WTC11 (cell line): ENCODE results near the gene IDH3A. TPM values are rescaled to one million over a fixed set of nuclear protein-coding genes. Genes with fewer than 3 reads are reported as not detected.

ENCODE experiments used
- ATAC-seq: fragments of 200-7000 bp; cut with Tn5 transposase; 2 replicates; pipeline ENCODE4 v1.10.0; 2021; ENCODE audit warnings: mild to moderate bottlenecking, moderate library complexity
- CTCF ChIA-PET: fragments of 300-600 bp; sonication (Branson Sonifier 250); formaldehyde crosslinking; loops from one replicate; lab custom pipeline; 2021; ENCODE audit warnings: antibody characterized with exemption; lab: Charles Lee
- POLR2A ChIA-PET: fragments of 350-600 bp; sonication (Branson Sonifier 250); formaldehyde crosslinking; loops from one replicate; lab custom pipeline; 2021; ENCODE audit warnings: antibody characterized with exemption; lab: Charles Lee
- DNase-seq: peaks from one replicate; pipeline ENCODE4 v3.0.0; 2021; ENCODE audit warnings: low spot score
- H3K27ac Mint-ChIP-seq: 2 replicates; pipeline ENCODE4 v1.8.0; 2021; ENCODE audit warnings: mixed read lengths
- H3K27me3 Mint-ChIP-seq: 2 replicates; pipeline ENCODE4 v1.8.0; 2021; ENCODE audit warnings: low read depth, mild to moderate bottlenecking, moderate library complexity, mixed read lengths
- H3K36me3 Mint-ChIP-seq: 2 replicates; pipeline ENCODE4 v1.8.0; 2021; ENCODE audit warnings: mixed read lengths
- H3K4me1 Mint-ChIP-seq: 2 replicates; pipeline ENCODE4 v1.8.0; 2022; ENCODE audit warnings: mixed read lengths
- H3K4me3 Mint-ChIP-seq: 2 replicates; pipeline ENCODE4 v1.8.0; 2021; ENCODE audit warnings: mild to moderate bottlenecking, moderate library complexity, mixed read lengths
- H3K9me3 Mint-ChIP-seq: 2 replicates; pipeline ENCODE4 v1.8.0; 2021; ENCODE audit warnings: mixed read lengths
- AFF4 ChIP-seq: sonication (generic); formaldehyde crosslinking; IDR thresholded peaks from 2 replicates; pipeline ENCODE4 v1.8.1; 2023; ENCODE audit warnings: mild to moderate bottlenecking, missing genetic modification reagents, borderline replicate concordance
- AR ChIP-seq: fragments of 250-450 bp; sonication (Bioruptor Pico); IDR thresholded peaks from 2 replicates; pipeline ENCODE4 v1.9.0; 2021; ENCODE audit warnings: mild to moderate bottlenecking
- ATF6 ChIP-seq: sonication (generic); formaldehyde crosslinking; IDR thresholded peaks from 2 replicates; pipeline ENCODE4 v1.8.1; 2023; ENCODE audit warnings: mild to moderate bottlenecking, missing genetic modification reagents
- CDX4 ChIP-seq: fragments of 250-450 bp; sonication (Bioruptor Pico); IDR thresholded peaks from 2 replicates; pipeline ENCODE4 v1.9.0; 2021; ENCODE audit warnings: moderate library complexity, mild to moderate bottlenecking, inconsistent platforms, borderline replicate concordance
- CREM ChIP-seq: sonication (generic); formaldehyde crosslinking; IDR thresholded peaks from 2 replicates; pipeline ENCODE4 v1.8.1; 2022; ENCODE audit warnings: mild to moderate bottlenecking, missing genetic modification reagents, moderate library complexity
- E2F1 ChIP-seq: sonication (generic); formaldehyde crosslinking; IDR thresholded peaks from 2 replicates; pipeline ENCODE4 v1.8.0; 2022; ENCODE audit warnings: mild to moderate bottlenecking, missing genetic modification reagents
- ESRRA ChIP-seq: sonication (generic); formaldehyde crosslinking; IDR thresholded peaks from 2 replicates; pipeline ENCODE4 v1.8.1; 2022; ENCODE audit warnings: mild to moderate bottlenecking, missing genetic modification reagents, borderline replicate concordance
- FOXJ3 ChIP-seq: sonication (generic); formaldehyde crosslinking; IDR thresholded peaks from 2 replicates; pipeline ENCODE4 v1.9.0; 2021; ENCODE audit warnings: missing genetic modification reagents, mild to moderate bottlenecking, borderline replicate concordance
- FOXK1 ChIP-seq: sonication (generic); formaldehyde crosslinking; IDR thresholded peaks from 2 replicates; pipeline ENCODE4 v1.8.0; 2022; ENCODE audit warnings: mild to moderate bottlenecking, moderate library complexity, missing genetic modification reagents
- GTF2I ChIP-seq: fragments of 250-450 bp; sonication (Bioruptor Pico); conservative IDR thresholded peaks from 2 replicates; pipeline ENCODE4 v1.4.0; 2021; ENCODE audit warnings: mild to moderate bottlenecking
- HMGXB4 ChIP-seq: sonication (generic); formaldehyde crosslinking; IDR thresholded peaks from 2 replicates; pipeline ENCODE4 v1.8.1; 2023; ENCODE audit warnings: mild to moderate bottlenecking, moderate library complexity, missing genetic modification reagents
- MXD4 ChIP-seq: fragments of 250-450 bp; sonication (Bioruptor Pico); IDR thresholded peaks from 2 replicates; pipeline ENCODE4 v1.8.0; 2021; ENCODE audit warnings: mild to moderate bottlenecking, moderate library complexity, borderline replicate concordance
- NR3C1 ChIP-seq: sonication (generic); formaldehyde crosslinking; conservative IDR thresholded peaks from 2 replicates; pipeline ENCODE4 v1.8.1; 2023; ENCODE audit warnings: low read depth, mild to moderate bottlenecking, missing genetic modification reagents
- RORB ChIP-seq: fragments of 250-450 bp; sonication (Bioruptor Pico); IDR thresholded peaks from 2 replicates; pipeline ENCODE4 v1.9.0; 2021; ENCODE audit warnings: mild to moderate bottlenecking
- SMAD3 ChIP-seq: sonication (generic); formaldehyde crosslinking; IDR thresholded peaks from 2 replicates; pipeline ENCODE4 v1.8.0; 2022; ENCODE audit warnings: missing genetic modification reagents, mild to moderate bottlenecking, borderline replicate concordance
- SOX15 ChIP-seq: fragments of 250-450 bp; sonication (Bioruptor Pico); IDR thresholded peaks from 2 replicates; pipeline ENCODE4 v1.9.0; 2021; ENCODE audit warnings: mild to moderate bottlenecking
- TEAD1 ChIP-seq: sonication (generic); formaldehyde crosslinking; IDR thresholded peaks from 2 replicates; pipeline ENCODE4 v1.8.0; 2022; ENCODE audit warnings: mild to moderate bottlenecking, missing genetic modification reagents
- TP53 ChIP-seq: sonication (generic); formaldehyde crosslinking; IDR thresholded peaks from 2 replicates; pipeline ENCODE4 v1.8.1; 2023; ENCODE audit warnings: mild to moderate bottlenecking, missing genetic modification reagents
- ZMAT4 ChIP-seq: fragments of 250-450 bp; sonication (Bioruptor Pico); IDR thresholded peaks from 2 replicates; pipeline ENCODE4 v1.9.0; 2021; ENCODE audit warnings: mild to moderate bottlenecking
- ZNF317 ChIP-seq: sonication (generic); formaldehyde crosslinking; IDR thresholded peaks from 2 replicates; pipeline ENCODE4 v1.8.1; 2023; ENCODE audit warnings: low read depth, mild to moderate bottlenecking, moderate library complexity, missing genetic modification reagents, borderline replicate concordance
- total RNA-seq: library from RNA; stranded (reverse); gene quantifications from 3 replicates; pipeline ENCODE4 v1.2.3, GENCODE V29; 2021

The IDH3A gene
- total RNA-seq, 1 experiment from 2014 or later: 56.6 TPM

GRCh38 chr15:78109156-78109555 lies 40.0 kb upstream of the IDH3A start:
- no peaks in the 10 kb centered on the region for H3K27me3 Mint-ChIP-seq
- POLR2A ChIA-PET: no interaction called here
- CTCF ChIA-PET: interaction anchor here (1.0 to 4.5 kb wide), 43 partner anchors 11 to 456 kb away, joined by 3 to 91 read pairs (median 9); partner anchors contain the start of genes ACSBG1, CHRNA5, CIB2 and IDH3A
- ATAC-seq (no peak), DNase-seq (no peak)
- peaks cover 7% of the 10 kb centered on the region for H3K4me1 Mint-ChIP-seq
- H3K36me3 Mint-ChIP-seq: peaks cover 9% of the 10 kb centered on the region; the same call in 1 of the 2 replicates
- H3K9me3 Mint-ChIP-seq: no peaks in the 10 kb centered on the region
- no peak overlapping the region for H3K27ac Mint-ChIP-seq
- no peak for TF ChIP-seq CREM (CRISPR knock-in tag)
- no peak for TF ChIP-seq HMGXB4 (CRISPR knock-in tag)
- no peak for TF ChIP-seq FOXK1 (CRISPR knock-in tag)
- no peak for TF ChIP-seq NR3C1 (CRISPR knock-in tag)
- no peak for TF ChIP-seq AR (CRISPR knock-in tag)
- TF ChIP-seq SMAD3 (CRISPR knock-in tag): no peak
- no peak for TF ChIP-seq ZNF317 (CRISPR knock-in tag)
- no peak for TF ChIP-seq E2F1 (CRISPR knock-in tag)
- TF ChIP-seq ESRRA (CRISPR knock-in tag): no peak
- TF ChIP-seq GTF2I: no peak
- no peak for TF ChIP-seq FOXJ3 (CRISPR knock-in tag)
- no peak for TF ChIP-seq AFF4 (CRISPR knock-in tag)
- no peak overlapping the region for H3K4me3 Mint-ChIP-seq

- Mint-ChIP-seq H3K27me3 (no peaks in the 10 kb centered on the region), H3K9me3 (no peaks in the 10 kb centered on the region), H3K4me3 (no peak overlapping the region), H3K4me1 (peaks cover 7% of the 10 kb centered on the region), H3K27ac (peak overlapping the region; percentile 64; the same call in 1 of the 2 replicates), H3K36me3 (peaks cover 4% of the 10 kb centered on the region; the same call in 1 of the 2 replicates)
- ChIA-PET CTCF (interaction anchor here (0.7 to 5.2 kb wide), 6 partner anchors 12 to 150 kb away, joined by 3 to 91 read pairs (median 30); no protein-coding TSS in a partner anchor), POLR2A (no interaction called here)
- TF ChIP-seq CDX4 (CRISPR knock-in tag) (no peak), SOX15 (CRISPR knock-in tag) (no peak), RORB (no peak), TP53 (CRISPR knock-in tag) (no peak), ATF6 (CRISPR knock-in tag) (no peak), ZMAT4 (CRISPR knock-in tag) (no peak), MXD4 (no peak), TEAD1 (CRISPR knock-in tag) (no peak)
- no peak for DNase-seq
- no peak for ATAC-seq
Measured at GRCh38 chr15:78110096-78110495, 39.1 kb upstream of the IDH3A start.
